PC-9 (cell line): ENCODE measurements around the gene MARS1. TPM values are rescaled to one million over a fixed set of nuclear protein-coding genes. Genes with fewer than 3 reads are reported as not detected.
"Not testable (repeated sequence)": the region's sequence is repeated elsewhere in the genome, so short reads cannot be mapped to it uniquely, and the experiment has no call there.

Experiments
- BruUV-seq: library from RNA; stranded (reverse); fragments of 400-500 nt; replicated peaks from 2 replicates; lab custom pipeline; 2021; lab: Mats Ljungman, UMichigan
- CTCF ChIA-PET: fragments of 300-600 bp; sonication (Branson Sonifier 250); formaldehyde crosslinking; loops from one replicate; lab custom pipeline; 2022; ENCODE audit warnings: antibody characterized with exemption; lab: Charles Lee
- POLR2A ChIA-PET: fragments of 300-600 bp; sonication (Branson Sonifier 250); formaldehyde crosslinking; loops from one replicate; lab custom pipeline; 2022; ENCODE audit warnings: antibody characterized with exemption; ENCODE audit not compliant: unreplicated experiment; lab: Charles Lee
- DNase-seq, 2 experiments: peaks; one replicate each; pipeline versions ENCODE4 v3.0.0 to v3.0.0-alpha.2; 2015 to 2022; ENCODE audit warnings: mixed read lengths in 1 of 2
- H2AFZ ChIP-seq: fragments of 200-600 bp; sonication (generic); 2 replicates; pipeline ENCODE4 v1.8.1; 2017; ENCODE audit warnings: antibody characterized with exemption
- H3F3A ChIP-seq: fragments of 200-600 bp; sonication (generic); 2 replicates; pipeline ENCODE4 v1.8.1; 2017; ENCODE audit warnings: antibody characterized with exemption, mild to moderate bottlenecking, low read depth; ENCODE audit not compliant: insufficient read depth
- H3K27ac ChIP-seq: fragments of 200-600 bp; sonication (generic); 2 replicates; pipeline ENCODE4 v1.6.1; 2016; ENCODE audit warnings: mixed run types
- H3K27me3 ChIP-seq: fragments of 200-600 bp; sonication (generic); 2 replicates; pipeline ENCODE4 v1.6.1; 2016; ENCODE audit warnings: low read depth, mixed run types; ENCODE audit not compliant: insufficient read depth
- H3K36me3 ChIP-seq: fragments of 200-600 bp; sonication (generic); 2 replicates; pipeline ENCODE4 v1.6.1; 2016; ENCODE audit warnings: low read depth, mixed run types
- H3K4me1 ChIP-seq: fragments of 200-600 bp; sonication (generic); replicated peaks from 2 replicates; pipeline ENCODE4 v1.6.1; 2016; ENCODE audit warnings: mixed run types; ENCODE audit not compliant: insufficient read depth
- H3K4me2 ChIP-seq: fragments of 200-600 bp; sonication (generic); 2 replicates; pipeline ENCODE4 v1.6.1; 2017; ENCODE audit warnings: mixed run types
- H3K4me3 ChIP-seq: fragments of 200-600 bp; sonication (generic); 2 replicates; pipeline ENCODE4 v1.6.1; 2016; ENCODE audit warnings: mixed run types
- H3K79me2 ChIP-seq: fragments of 200-600 bp; sonication (generic); 2 replicates; pipeline ENCODE4 v1.6.1; 2017; ENCODE audit warnings: low read depth, mixed run types
- H3K9me2 ChIP-seq: fragments of 200-600 bp; sonication (generic); 2 replicates; pipeline ENCODE4 v1.8.1; 2017; ENCODE audit warnings: mild to moderate bottlenecking; ENCODE audit not compliant: insufficient read depth
- H3K9me3 ChIP-seq: fragments of 200-600 bp; sonication (generic); 2 replicates; pipeline ENCODE4 v1.8.1; 2016; ENCODE audit warnings: low read depth; ENCODE audit not compliant: insufficient read depth
- H4K20me1 ChIP-seq: fragments of 200-600 bp; sonication (generic); 2 replicates; pipeline ENCODE4 v1.8.1; 2017; ENCODE audit not compliant: insufficient read depth
- CTCF ChIP-seq: fragments of 200-600 bp; sonication (generic); conservative IDR thresholded peaks from 2 replicates; pipeline ENCODE4 v1.6.1; 2017; ENCODE audit warnings: mixed run types, antibody characterized with exemption, mild to moderate bottlenecking, moderate library complexity
- EZH2 ChIP-seq: fragments of 200-600 bp; sonication (generic); IDR thresholded peaks from 2 replicates; pipeline ENCODE4 v1.8.0; 2017; ENCODE audit warnings: antibody characterized with exemption, low read depth
- intact Hi-C: fragments of 100-400 bp; cut with micrococcal nuclease; formaldehyde crosslinking; loops from one replicate; pipeline ENCODE4 v1.10.0; 2022; ENCODE audit not compliant: unreplicated experiment
- total RNA-seq: library from RNA; stranded (reverse); gene quantifications from 2 replicates; pipeline ENCODE4 v1.2.3, GENCODE V29; 2021

MARS1 gene
- total RNA-seq, 1 experiment from 2014 or later: 307 TPM

- H3K27ac ChIP-seq: 0 out of 2 replicates have a peak overlapping the region, but pooled peaks have one; percentile 3
- TF ChIP-seq EZH2: no peak
- no peak for TF ChIP-seq CTCF
- H3K9me2 ChIP-seq: no peaks in the 10 kb centered on the region
- H3K4me2 ChIP-seq: peak overlapping the region; percentile 98
- BruUV-seq: TSS peak; percentile 48
- ChIA-PET CTCF (interaction anchor here (0.6 to 0.7 kb wide), 3 partner anchors 31 to 356 kb away, joined by 3 to 11 read pairs (median 3); no protein-coding TSS in a partner anchor), POLR2A (no interaction called here)
- H3K27me3 ChIP-seq: no peaks in the 10 kb centered on the region
- peak overlapping the region; percentile 97 for H3K4me3 ChIP-seq
- no peaks in the 10 kb centered on the region for H3K9me3 ChIP-seq
- peaks cover 36% of the 10 kb centered on the region for H4K20me1 ChIP-seq
- peaks cover 41% of the 10 kb centered on the region for H3K79me2 ChIP-seq
- peaks cover 35% of the 10 kb centered on the region; the same call in 1 of the 2 replicates for H3F3A ChIP-seq
- intact Hi-C loops: no loop called here
- H3K36me3 ChIP-seq: peaks cover 43% of the 10 kb centered on the region
- no peak overlapping the region for H2AFZ ChIP-seq
- H3K4me1 ChIP-seq: no peaks in the 10 kb centered on the region; the same call in 1 of the 2 replicates
- no peak for DNase-seq
These were observed 1.3 kb downstream of the MARS1 start for GRCh38 chr12:57489157-57489641.

GRCh38 chr12:57490126-57490525 is 2.3 kb downstream of the MARS1 start:
- no peak overlapping the region for H2AFZ ChIP-seq
- DNase-seq: no peak
- TF ChIP-seq EZH2: no peak
- no peak for TF ChIP-seq CTCF
- H3K36me3 ChIP-seq: peaks cover 43% of the 10 kb centered on the region
- intact Hi-C loops: no loop called here
- BruUV-seq: no TSS peak
- no peak overlapping the region for H3K27ac ChIP-seq
- H3K4me2 ChIP-seq: 0 out of 2 replicates have a peak overlapping the region, but pooled peaks have one; percentile 98
- H3K4me3 ChIP-seq: no peak overlapping the region
- H3K9me2 ChIP-seq: no peaks in the 10 kb centered on the region
- H3K9me3 ChIP-seq: no peaks in the 10 kb centered on the region
- H3K79me2 ChIP-seq: peaks cover 41% of the 10 kb centered on the region
- POLR2A ChIA-PET: no interaction called here
- peaks cover 37% of the 10 kb centered on the region for H4K20me1 ChIP-seq
- peaks cover 35% of the 10 kb centered on the region; the same call in 1 of the 2 replicates for H3F3A ChIP-seq
- CTCF ChIA-PET: no interaction called here
- H3K27me3 ChIP-seq: no peaks in the 10 kb centered on the region
- no peaks in the 10 kb centered on the region; the same call in 1 of the 2 replicates for H3K4me1 ChIP-seq

GRCh38 chr12:57491393-57492280 is 3.8 kb downstream of the MARS1 start:
- DNase-seq: no peak
- POLR2A ChIA-PET: no interaction called here
- BruUV-seq: no TSS peak

GRCh38 chr12:57495051-57495701 is 7.3 kb downstream of the MARS1 start:
- H3K4me1 ChIP-seq, H3K9me3 ChIP-seq, H3K9me2 ChIP-seq, POLR2A ChIA-PET, H3K27ac ChIP-seq, intact Hi-C loops, H3K4me3 ChIP-seq, H2AFZ ChIP-seq, CTCF ChIA-PET, BruUV-seq, DNase-seq, H3K4me2 ChIP-seq, H3K27me3 ChIP-seq: not testable (repeated sequence)
- Histone ChIP-seq H3K79me2 (peaks cover 18% of the 10 kb centered on the region), H3F3A (peaks cover 24% of the 10 kb centered on the region; the same call in 1 of the 2 replicates), H4K20me1 (peaks cover 52% of the 10 kb centered on the region), H3K36me3 (peaks cover 42% of the 10 kb centered on the region)

More at GRCh38 chr12:57491393-57492280, 3.8 kb downstream of the MARS1 start:
- peaks cover 41% of the 10 kb centered on the region for H3K79me2 ChIP-seq
- H3K36me3 ChIP-seq: peaks cover 43% of the 10 kb centered on the region
- H3K4me2 ChIP-seq: no peak overlapping the region
- H3K27me3 ChIP-seq: no peaks in the 10 kb centered on the region
- CTCF ChIA-PET: no interaction called here
- no peaks in the 10 kb centered on the region; the same call in 1 of the 2 replicates for H3K4me1 ChIP-seq
- H3K9me2 ChIP-seq: no peaks in the 10 kb centered on the region
- H3K4me3 ChIP-seq: no peak overlapping the region
- no peaks in the 10 kb centered on the region for H3K9me3 ChIP-seq
- TF ChIP-seq CTCF (0 out of 2 replicates have a peak, but pooled peaks have one; percentile 27), EZH2 (no peak)
- peaks cover 35% of the 10 kb centered on the region; the same call in 1 of the 2 replicates for H3F3A ChIP-seq
- H2AFZ ChIP-seq: no peak overlapping the region
- peaks cover 41% of the 10 kb centered on the region for H4K20me1 ChIP-seq
- intact Hi-C loops: no loop called here
- H3K27ac ChIP-seq: no peak overlapping the region
